Activated CD4-positive, alpha-beta memory T cell treated with anti-CD3 and anti-CD28 coated beads, Interleukin-2, amount 10 ng/mL, durations not matched to agents 7 days and 5 days (primary cell): Measurements from ENCODE around the gene HIVEP3. TPM values are rescaled to one million over a fixed set of nuclear protein-coding genes. Genes with fewer than 3 reads are reported as not detected.

Experiments
- CTCF ChIA-PET: fragments of 350-600 bp; sonication (Branson Sonifier 250); formaldehyde crosslinking; loops from one replicate; lab custom pipeline; 2021; ENCODE audit warnings: antibody characterized with exemption, inconsistent platforms; lab: Charles Lee
- POLR2A ChIA-PET: fragments of 350-600 bp; sonication (Branson Sonifier 250); formaldehyde crosslinking; loops from one replicate; lab custom pipeline; 2021; ENCODE audit warnings: antibody characterized with exemption; lab: Charles Lee
- DNase-seq: peaks from one replicate; pipeline ENCODE4 v3.0.0-alpha.2; 2020
- H3K27ac Mint-ChIP-seq: one replicate; pipeline ENCODE4 v1.8.0; 2021; ENCODE audit warnings: mild to moderate bottlenecking, mixed read lengths
- H3K27me3 Mint-ChIP-seq: one replicate; pipeline ENCODE4 v1.8.0; 2021; ENCODE audit warnings: mixed read lengths
- H3K36me3 Mint-ChIP-seq: one replicate; pipeline ENCODE4 v1.8.0; 2021; ENCODE audit warnings: low read depth, mixed read lengths
- H3K4me1 Mint-ChIP-seq: one replicate; pipeline ENCODE4 v1.8.0; 2021; ENCODE audit warnings: mixed read lengths
- H3K4me3 Mint-ChIP-seq: one replicate; pipeline ENCODE4 v1.8.0; 2021; ENCODE audit warnings: mild to moderate bottlenecking, mixed read lengths
- H3K9me3 Mint-ChIP-seq: one replicate; pipeline ENCODE4 v1.8.0; 2021; ENCODE audit warnings: mixed read lengths
- total RNA-seq, 2 experiments: library from RNA; stranded (reverse); gene quantifications; one replicate each; pipeline ENCODE4 v1.2.3, GENCODE V29; 2021

The HIVEP3 gene
- total RNA-seq, 2 experiments from 2014 or later, result 27.8 to 28.8 TPM

GRCh38 chr1:41720861-41721410, 197.8 kb downstream of the HIVEP3 start:
- H3K27ac Mint-ChIP-seq, result peak overlapping the region; percentile 79
- no peaks in the 10 kb centered on the region for H3K9me3 Mint-ChIP-seq
- H3K4me1 Mint-ChIP-seq, result peaks cover 45% of the 10 kb centered on the region
- DNase-seq, result no peak
- CTCF ChIA-PET, result interaction anchor here (1.5 kb wide), 1 partner anchor 39 kb away, joined by 3 read pairs; no protein-coding TSS in a partner anchor
- H3K27me3 Mint-ChIP-seq, result no peaks in the 10 kb centered on the region
- no peaks in the 10 kb centered on the region for H3K36me3 Mint-ChIP-seq
- peak overlapping the region; percentile 62 for H3K4me3 Mint-ChIP-seq
- POLR2A ChIA-PET, result interaction anchor here (1.0 to 1.5 kb wide), 2 partner anchors 50 to 71 kb away, joined by 3 read pairs; no protein-coding TSS in a partner anchor

GRCh38 chr1:41719590-41719989, 199.1 kb downstream of the HIVEP3 start:
- ChIA-PET CTCF (interaction anchor here (1.3 kb wide), 1 partner anchor 92 kb away, joined by 4 read pairs; no protein-coding TSS in a partner anchor), POLR2A (interaction anchor here (1.4 kb wide), 1 partner anchor 21 kb away, joined by 3 read pairs; no protein-coding TSS in a partner anchor)
- Mint-ChIP-seq H3K9me3 (no peaks in the 10 kb centered on the region), H3K36me3 (no peaks in the 10 kb centered on the region), H3K4me1 (peaks cover 47% of the 10 kb centered on the region), H3K4me3 (no peak overlapping the region), H3K27ac (no peak overlapping the region), H3K27me3 (no peaks in the 10 kb centered on the region)
- DNase-seq, result no peak

- Mint-ChIP-seq H3K9me3 (no peaks in the 10 kb centered on the region), H3K36me3 (no peaks in the 10 kb centered on the region), H3K4me1 (peaks cover 46% of the 10 kb centered on the region), H3K27ac (no peak overlapping the region), H3K27me3 (no peaks in the 10 kb centered on the region), H3K4me3 (no peak overlapping the region)
- POLR2A ChIA-PET, result interaction anchor here (1.4 kb wide), 1 partner anchor 22 kb away, joined by 3 read pairs; no protein-coding TSS in a partner anchor
- CTCF ChIA-PET, result interaction anchor here (1.3 kb wide), 1 partner anchor 93 kb away, joined by 4 read pairs; no protein-coding TSS in a partner anchor
- no peak for DNase-seq
These were observed 199.6 kb downstream of the HIVEP3 start for GRCh38 chr1:41719128-41719527.

- H3K27me3 Mint-ChIP-seq, result no peaks in the 10 kb centered on the region
- CTCF ChIA-PET, result no interaction called here
- POLR2A ChIA-PET, result interaction anchor here (1.4 kb wide), 1 partner anchor 23 kb away, joined by 3 read pairs; no protein-coding TSS in a partner anchor
These were observed 200.2 kb downstream of the HIVEP3 start for GRCh38 chr1:41718497-41718896.

GRCh38 chr1:41716188-41717130, 202.3 kb downstream of the HIVEP3 start:
- H3K36me3 Mint-ChIP-seq, result no peaks in the 10 kb centered on the region
- POLR2A ChIA-PET, result interaction anchor here (1.2 kb wide), 1 partner anchor 43 kb away, joined by 3 read pairs; no protein-coding TSS in a partner anchor
- H3K27ac Mint-ChIP-seq, result no peak overlapping the region

More at GRCh38 chr1:41718497-41718896, 200.2 kb downstream of the HIVEP3 start:
- peaks cover 46% of the 10 kb centered on the region for H3K4me1 Mint-ChIP-seq
- no peak for DNase-seq
- no peak overlapping the region for H3K4me3 Mint-ChIP-seq
- H3K27ac Mint-ChIP-seq, result no peak overlapping the region
- H3K9me3 Mint-ChIP-seq, result no peaks in the 10 kb centered on the region
- no peaks in the 10 kb centered on the region for H3K36me3 Mint-ChIP-seq

GRCh38 chr1:41715441-41716095, 203.2 kb downstream of the HIVEP3 start:
- Mint-ChIP-seq H3K4me1 (peaks cover 24% of the 10 kb centered on the region), H3K9me3 (no peaks in the 10 kb centered on the region), H3K27ac (peak overlapping the region; percentile 4), H3K4me3 (no peak overlapping the region), H3K36me3 (no peaks in the 10 kb centered on the region), H3K27me3 (no peaks in the 10 kb centered on the region)
- no peak for DNase-seq
- POLR2A ChIA-PET, result no interaction called here
- CTCF ChIA-PET, result no interaction called here

More at GRCh38 chr1:41716188-41717130, 202.3 kb downstream of the HIVEP3 start:
- no peak overlapping the region for H3K4me3 Mint-ChIP-seq
- DNase-seq, result no peak
- CTCF ChIA-PET, result no interaction called here
- H3K27me3 Mint-ChIP-seq, result no peaks in the 10 kb centered on the region
- H3K9me3 Mint-ChIP-seq, result no peaks in the 10 kb centered on the region
- peaks cover 33% of the 10 kb centered on the region for H3K4me1 Mint-ChIP-seq

GRCh38 chr1:41714638-41715389, 203.9 kb downstream of the HIVEP3 start:
- no peaks in the 10 kb centered on the region for H3K36me3 Mint-ChIP-seq
- no peaks in the 10 kb centered on the region for H3K9me3 Mint-ChIP-seq
- no peak overlapping the region for H3K27ac Mint-ChIP-seq
- POLR2A ChIA-PET, result no interaction called here
- no peak overlapping the region for H3K4me3 Mint-ChIP-seq
- CTCF ChIA-PET, result interaction anchor here (0.5 kb wide), 1 partner anchor 60 kb away, joined by 7 read pairs; no protein-coding TSS in a partner anchor
- peaks cover 20% of the 10 kb centered on the region for H3K4me1 Mint-ChIP-seq
- H3K27me3 Mint-ChIP-seq, result no peaks in the 10 kb centered on the region
- no peak for DNase-seq

GRCh38 chr1:41713557-41714327, 205.0 kb downstream of the HIVEP3 start:
- no peak overlapping the region for H3K4me3 Mint-ChIP-seq
- ChIA-PET CTCF (interaction anchor here (0.5 kb wide), 1 partner anchor 59 kb away, joined by 7 read pairs; no protein-coding TSS in a partner anchor), POLR2A (interaction anchor here (1.3 kb wide), 1 partner anchor 17 kb away, joined by 3 read pairs; no protein-coding TSS in a partner anchor)
- DNase-seq, result no peak
- peaks cover 24% of the 10 kb centered on the region for H3K4me1 Mint-ChIP-seq
- H3K27me3 Mint-ChIP-seq, result no peaks in the 10 kb centered on the region
- H3K36me3 Mint-ChIP-seq, result no peaks in the 10 kb centered on the region
- no peak overlapping the region for H3K27ac Mint-ChIP-seq
- no peaks in the 10 kb centered on the region for H3K9me3 Mint-ChIP-seq

GRCh38 chr1:41713141-41713540, 205.6 kb downstream of the HIVEP3 start:
- Mint-ChIP-seq H3K36me3 (peaks cover 3% of the 10 kb centered on the region), H3K4me1 (peaks cover 24% of the 10 kb centered on the region), H3K27ac (no peak overlapping the region), H3K4me3 (no peak overlapping the region), H3K9me3 (no peaks in the 10 kb centered on the region), H3K27me3 (no peaks in the 10 kb centered on the region)
- no peak for DNase-seq
- POLR2A ChIA-PET, result interaction anchor here (1.3 kb wide), 1 partner anchor 16 kb away, joined by 3 read pairs; no protein-coding TSS in a partner anchor
- CTCF ChIA-PET, result interaction anchor here (0.8 kb wide), 1 partner anchor 38 kb away, joined by 5 read pairs; no protein-coding TSS in a partner anchor

GRCh38 chr1:41712695-41713094, 206.0 kb downstream of the HIVEP3 start:
- H3K4me1 Mint-ChIP-seq, result peaks cover 26% of the 10 kb centered on the region
- no peaks in the 10 kb centered on the region for H3K27me3 Mint-ChIP-seq
- H3K27ac Mint-ChIP-seq, result no peak overlapping the region
- ChIA-PET CTCF (interaction anchor here (0.8 kb wide), 1 partner anchor 39 kb away, joined by 5 read pairs; no protein-coding TSS in a partner anchor), POLR2A (interaction anchor here (1.3 kb wide), 1 partner anchor 16 kb away, joined by 3 read pairs; no protein-coding TSS in a partner anchor)
- DNase-seq, result no peak
- no peak overlapping the region for H3K4me3 Mint-ChIP-seq
- H3K36me3 Mint-ChIP-seq, result peaks cover 3% of the 10 kb centered on the region
- H3K9me3 Mint-ChIP-seq, result no peaks in the 10 kb centered on the region

- DNase-seq, result no peak
- peaks cover 23% of the 10 kb centered on the region for H3K4me1 Mint-ChIP-seq
- H3K9me3 Mint-ChIP-seq, result no peaks in the 10 kb centered on the region
- H3K27ac Mint-ChIP-seq, result no peak overlapping the region
- peaks cover 3% of the 10 kb centered on the region for H3K36me3 Mint-ChIP-seq
- CTCF ChIA-PET, result no interaction called here
- POLR2A ChIA-PET, result no interaction called here
- H3K4me3 Mint-ChIP-seq, result no peak overlapping the region
- H3K27me3 Mint-ChIP-seq, result no peaks in the 10 kb centered on the region
These were observed 206.6 kb downstream of the HIVEP3 start for GRCh38 chr1:41712081-41712480.
